ENCODE data around the gene MGP. TPM values are rescaled to one million over a fixed set of nuclear protein-coding genes. Genes with fewer than 3 reads are reported as not detected.
A peak's percentile ranks its signal among the peaks of the same experiment; 100 is the strongest.

The MGP gene
- total and polyA plus RNA-seq, 2 of the 4 experiments (the other 2 are of a cell fraction): 1.4 to 2.7 TPM

DNA sequence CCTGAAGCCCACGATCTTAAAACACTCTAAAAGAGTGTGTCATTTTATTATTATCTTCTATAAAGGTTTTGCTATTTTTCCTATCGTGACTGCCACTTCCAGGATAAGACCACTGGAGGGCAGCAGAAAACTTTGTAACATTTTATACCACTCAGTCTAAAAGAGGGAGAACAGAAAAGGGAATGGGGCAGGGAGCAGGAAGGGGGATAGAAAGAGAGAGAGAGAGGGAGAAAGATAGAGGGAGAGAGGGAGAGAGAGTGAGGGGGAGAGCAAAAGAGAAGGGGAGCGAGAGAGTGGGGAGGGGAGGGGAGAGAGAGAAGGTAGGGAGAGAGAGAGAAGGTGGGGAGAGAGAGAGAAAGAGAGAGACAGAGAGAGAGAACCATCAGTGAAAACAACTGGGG is 40.3 kb downstream of the MGP start:
- peak overlapping the region; percentile 69 for H2BK20ac ChIP-seq (ENCODE audit: low read depth, low read length)
- H3K23ac ChIP-seq (ENCODE audit: low read depth, low read length): no peak overlapping the region
- no peaks in the 10 kb centered on the region for H3K9me3 ChIP-seq (ENCODE audit: control insufficient read depth, insufficient read depth, low read length)
- no peak overlapping the region for H2AK5ac ChIP-seq (ENCODE audit: low read depth, low read length)
- no peak overlapping the region for H3K14ac ChIP-seq (replicated peaks; ENCODE audit: low read depth, low read length)
- peak overlapping the region; percentile 67; the same call in 1 of the 2 replicates for H3K18ac ChIP-seq (ENCODE audit: low read depth, low read length)
- 0% methylated on average over 1 of the region's 3 CpGs; no CpG with 5 or more reads in 1 of the 2 experiments for WGBS, 2 experiments (ENCODE audit: extremely low coverage in 2 of 2, insufficient read length in 1 of 2)
- H4K91ac ChIP-seq (ENCODE audit: insufficient read depth, low read depth, low read length): peak overlapping the region; percentile 20; the same call in 1 of the 2 replicates
- ChIA-PET POLR2A (ENCODE audit: unreplicated experiment) (interaction anchor here (1.0 kb wide), 1 partner anchor 149 kb away, joined by 4 read pairs; no protein-coding TSS in a partner anchor), CTCF (interaction anchor here (0.6 to 1.5 kb wide), 5 partner anchors 8 to 376 kb away, joined by 3 to 13 read pairs (median 3); partner anchors contain the start of gene SMCO3)
- no peaks in the 10 kb centered on the region for H3K79me1 ChIP-seq (ENCODE audit: low read depth in 1 of 2, low read length in 2 of 2)
- ATAC-seq (ENCODE audit: low read depth) (peak; percentile 77), DNase-seq (peak; percentile 65)
- H2AFZ ChIP-seq (replicated peaks; ENCODE audit: low read length, poor library complexity): no peak overlapping the region
- BruUV-seq (replicated peaks): no TSS peak
- no peak overlapping the region for H3K4me3 ChIP-seq (ENCODE audit: insufficient read depth, low read depth, low read length)
- H4K20me1 ChIP-seq (ENCODE audit: insufficient read depth, low read length): no peaks in the 10 kb centered on the region
- TF ChIP-seq CTCF (conservative IDR thresholded peaks at IDR 0.05; ENCODE audit: low read depth, low read length) (peak; percentile 85), SMC3 (IDR thresholded peaks at IDR 0.05; ENCODE audit: low read depth, low read length) (peak; percentile 92), RAD21 (IDR thresholded peaks at IDR 0.05; ENCODE audit: low read length) (peak; percentile 81), FOS (IDR thresholded peaks at IDR 0.05; ENCODE audit: low read depth, low read length) (no peak), POLR2A (IDR thresholded peaks at IDR 0.05; ENCODE audit: low read depth, low read length) (no peak)
- peaks cover 3% of the 10 kb centered on the region; the same call in 1 of the 2 replicates for H3K4me1 ChIP-seq (ENCODE audit: control insufficient read depth, insufficient read depth, low read length)
- in situ Hi-C loops (cut with MboI; ENCODE audit: low sequenced_read_pairs) (no loop called here), dilution Hi-C loops (cut with HindIII; ENCODE audit: low sequenced_read_pairs, unreplicated experiment) (no loop called here), intact Hi-C loops (cut with micrococcal nuclease) (loop anchor here (1.0 to 10.0 kb wide), 6 partner anchors 122 to 422 kb away; partner anchors contain the start of gene RERG)
- H4K8ac ChIP-seq (ENCODE audit: low read depth in 2 of 2, low read length in 2 of 2): no peak overlapping the region; a peak in 1 of 4 replicates
- no peak overlapping the region for H2AK9ac ChIP-seq (replicated peaks; ENCODE audit: low read depth, low read length, poor library complexity)
- no peaks in the 10 kb centered on the region; the same call in 1 of the 2 replicates for H3K9me1 ChIP-seq (ENCODE audit: insufficient read depth, low read length)
- peak overlapping the region; percentile 76 for H4K5ac ChIP-seq (ENCODE audit: low read depth, low read length)
- H3K36me3 ChIP-seq (ENCODE audit: control insufficient read depth, insufficient read depth, low read length): no peaks in the 10 kb centered on the region
- H2BK15ac ChIP-seq (ENCODE audit: low read depth, low read length): 0 out of 3 replicates have a peak overlapping the region, but pooled peaks have one; percentile 43
- no peak overlapping the region; the same call in 1 of the 2 replicates for H3K27ac ChIP-seq (ENCODE audit: insufficient read depth, low read length)
- H2BK120ac ChIP-seq (ENCODE audit: low read depth, low read length): peak overlapping the region; percentile 80; the same call in 1 of the 2 replicates
- H3K4ac ChIP-seq (ENCODE audit: low read depth, low read length): no peak overlapping the region; the same call in 1 of the 2 replicates
- peak overlapping the region; percentile 62 for H3K9ac ChIP-seq (ENCODE audit: low read depth, low read length)
- H3K56ac ChIP-seq (ENCODE audit: extremely low read depth, insufficient read depth, low read length): no peak overlapping the region; the same call in 1 of the 2 replicates
- peak overlapping the region; percentile 23; the same call in 1 of the 2 replicates for H3K4me2 ChIP-seq (ENCODE audit: low read depth, low read length)
- H2BK5ac ChIP-seq (ENCODE audit: low read depth, low read length, poor library complexity, severe bottlenecking): no peak overlapping the region
- no peaks in the 10 kb centered on the region for H3K27me3 ChIP-seq (ENCODE audit: control insufficient read depth, insufficient read depth, low read length)

Measured in IMR-90 (cell line).